Medulla oblongata (tissue), 1 donor: Measurements from ENCODE around the gene CTBS.
"Not testable (repeated sequence)": the region's sequence is repeated elsewhere in the genome, so short reads cannot be mapped to it uniquely, and the experiment has no call there.

Experiments
- DNase-seq: peaks from one replicate; pipeline ENCODE4 v3.0.0-alpha.2; 2015; ENCODE audit errors: extremely low spot score

The CTBS gene

DNA sequence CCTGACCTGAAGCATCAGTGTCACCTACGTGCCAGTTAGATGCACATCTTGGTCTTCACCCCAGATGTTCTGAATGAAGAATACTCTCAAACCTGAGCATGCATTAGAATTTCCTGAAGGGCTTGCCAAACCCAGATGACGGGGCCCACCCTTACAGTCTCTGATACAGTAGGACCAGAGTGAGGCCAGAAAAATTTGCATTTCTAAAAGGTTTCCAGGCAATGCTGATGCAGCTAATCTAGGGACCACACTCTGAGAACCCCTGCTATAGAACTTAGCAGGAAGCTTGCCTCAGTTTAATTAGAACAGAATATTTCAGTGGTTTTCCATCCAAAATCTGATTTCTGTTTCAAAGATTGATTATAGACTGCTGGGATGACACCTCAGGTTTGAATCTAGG lies 9.9 kb upstream of the CTBS start:
- no peak for DNase-seq

DNA sequence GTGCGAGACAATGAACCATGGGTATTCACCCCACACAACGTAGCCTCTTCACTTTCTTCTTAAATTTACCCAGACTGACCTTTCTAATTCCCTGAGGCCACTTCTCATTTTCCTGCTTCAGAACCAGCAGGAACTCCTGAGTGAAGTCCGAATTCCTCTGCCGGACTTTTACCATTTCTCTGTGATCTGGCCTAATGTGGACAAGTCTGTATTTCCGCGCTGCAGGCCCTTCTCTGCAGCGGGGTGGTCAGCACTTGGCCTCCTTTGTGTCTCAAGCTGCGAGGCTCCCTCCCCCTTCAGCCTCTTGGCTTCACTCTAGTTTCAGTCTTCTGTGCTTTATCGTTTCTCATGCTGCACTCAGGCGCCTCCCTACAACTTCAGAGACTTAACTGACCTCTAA lies 9.4 kb upstream of the CTBS start:
- no peak for DNase-seq

- DNase-seq = no peak
Measured at GRCh38 chr1:84582802-84583587, 8.8 kb upstream of the CTBS start.

- no peak for DNase-seq
Measured at GRCh38 chr1:84581648-84582047, 7.4 kb upstream of the CTBS start.

DNA sequence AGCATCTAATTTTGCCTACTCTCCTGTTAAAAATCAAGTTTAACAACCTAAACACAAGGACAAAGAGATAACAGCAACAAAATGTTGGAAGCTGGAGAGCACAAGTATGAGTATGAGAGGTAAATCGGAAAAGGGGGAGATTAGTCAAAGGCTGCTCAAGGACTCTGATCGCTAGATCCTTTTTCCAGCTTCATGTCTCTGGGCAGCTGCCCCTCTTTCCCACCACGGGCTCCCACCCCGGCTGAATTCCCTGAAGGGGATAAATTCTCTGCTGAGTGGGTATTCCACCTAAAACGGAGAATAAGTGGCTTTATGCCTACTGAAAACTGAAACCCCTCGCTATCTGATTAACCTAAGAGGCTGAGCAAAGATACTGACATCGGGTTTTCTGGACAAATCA lies 696 bp upstream of the CTBS start:
- peak; percentile 5 for DNase-seq

GRCh38 chr1:84573481-84573966 lies 716 bp downstream of the CTBS start:
- peak; percentile 20 for DNase-seq

DNA sequence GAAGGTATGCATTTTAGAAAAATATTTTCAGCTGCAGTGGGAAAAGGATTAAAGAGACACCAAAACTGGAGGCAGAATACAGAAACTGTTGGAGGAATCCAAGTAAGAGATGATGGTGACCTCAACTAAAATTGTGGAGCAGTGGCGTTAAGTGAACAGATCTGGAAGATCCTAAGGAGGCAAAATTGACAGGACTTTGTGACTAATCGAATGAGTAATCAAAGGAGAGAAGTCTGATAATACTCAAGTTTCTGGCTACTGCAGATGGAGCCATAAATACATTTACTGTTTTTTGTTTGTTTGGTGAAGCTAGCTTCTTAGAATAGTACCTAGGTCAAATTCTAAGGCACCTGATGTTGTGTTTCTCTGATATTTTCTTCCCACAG lies 3.1 kb downstream of the CTBS start:
- no peak for DNase-seq

DNA sequence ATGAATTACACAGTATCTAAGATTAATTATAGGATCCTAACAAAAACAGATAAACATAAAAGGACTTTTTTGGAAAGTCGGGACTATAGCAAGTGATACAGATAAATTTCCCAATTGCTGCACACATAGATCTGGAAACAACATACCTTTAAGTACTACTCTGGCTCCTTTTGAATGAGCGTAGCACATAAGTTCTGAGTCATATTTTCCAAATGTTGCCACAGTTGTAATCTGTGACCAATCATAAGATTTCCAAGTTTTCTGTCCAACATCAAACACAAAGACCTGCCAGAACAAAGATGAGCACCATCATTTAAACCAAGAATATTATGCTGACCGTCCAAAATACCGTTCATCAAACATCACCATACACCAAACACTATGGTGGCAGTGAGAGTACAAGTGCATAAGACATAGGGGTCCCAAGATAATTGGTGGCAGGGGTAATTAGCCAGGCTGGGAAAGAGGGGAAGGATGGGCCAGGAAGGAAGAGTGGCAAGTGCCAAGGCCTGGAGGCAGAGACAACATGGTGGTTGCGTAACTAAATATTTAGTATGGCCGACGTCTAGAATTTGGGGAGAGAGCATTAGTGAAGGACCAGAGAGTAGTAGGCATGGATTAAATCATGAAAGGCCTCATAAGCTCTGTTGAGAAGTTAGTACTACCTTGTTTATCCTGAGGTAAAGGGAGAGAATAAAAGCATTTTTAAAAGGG lies 3.6 kb downstream of the CTBS start:
- no peak for DNase-seq

DNA sequence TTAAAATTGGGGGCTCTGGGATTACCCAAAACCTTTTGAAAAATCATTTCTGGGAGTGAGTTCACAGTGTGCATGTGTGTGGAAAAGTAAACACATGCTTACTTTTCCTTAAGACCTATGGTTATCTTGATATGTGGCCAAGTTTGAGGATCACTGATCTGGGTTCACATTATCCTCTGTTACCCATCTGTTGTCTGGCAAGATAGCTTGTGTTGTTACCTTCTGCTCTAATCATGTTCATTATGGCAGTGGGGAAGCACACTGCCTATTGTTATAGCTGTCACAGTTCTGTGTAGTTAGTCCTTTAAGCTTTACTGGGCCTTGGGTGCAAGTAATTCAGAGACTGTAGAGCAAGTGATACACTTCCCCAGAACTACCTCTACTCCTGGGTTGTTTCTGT lies 5.0 kb downstream of the CTBS start:
- DNase-seq = no peak

DNA sequence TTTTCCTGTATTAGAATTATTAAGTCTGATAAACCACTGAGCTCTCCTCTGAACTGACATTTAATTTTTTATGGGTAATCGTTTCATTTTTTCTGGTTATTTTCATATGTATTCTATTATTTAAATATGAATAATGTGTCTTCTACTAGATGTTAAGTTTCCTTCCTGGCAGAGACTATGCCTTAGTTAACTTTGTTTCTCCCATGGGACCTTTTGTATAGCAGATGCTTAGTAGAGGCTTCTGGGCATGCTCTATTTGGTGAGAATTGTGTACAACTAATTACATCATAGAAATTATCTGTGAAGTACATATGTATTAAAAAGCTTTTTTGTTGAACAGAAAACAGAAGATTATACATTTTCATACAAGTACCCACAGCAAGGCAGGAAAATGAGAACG lies 23.4 kb downstream of the CTBS start:
- DNase-seq = no peak

DNA sequence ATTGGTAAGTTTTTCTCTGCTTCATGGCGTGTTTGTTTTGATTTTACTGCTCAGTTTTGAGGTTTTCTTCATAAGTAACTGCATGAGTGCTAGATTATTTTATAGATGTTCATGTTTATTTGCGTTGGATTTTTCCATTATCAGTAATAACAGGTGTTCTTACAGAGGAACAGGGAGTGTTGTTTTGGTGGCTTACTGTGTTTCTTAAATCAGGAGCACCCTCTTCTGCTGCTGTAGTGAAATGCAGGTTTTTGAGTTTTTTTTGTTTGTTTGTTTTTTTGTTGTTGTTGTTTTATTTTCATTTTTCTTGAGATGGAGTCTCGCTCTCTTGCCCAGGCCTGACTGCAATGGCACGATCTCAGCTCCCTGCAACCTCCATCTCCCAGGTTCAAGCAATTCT lies 32.6 kb downstream of the CTBS start:
- DNase-seq = no peak

DNA sequence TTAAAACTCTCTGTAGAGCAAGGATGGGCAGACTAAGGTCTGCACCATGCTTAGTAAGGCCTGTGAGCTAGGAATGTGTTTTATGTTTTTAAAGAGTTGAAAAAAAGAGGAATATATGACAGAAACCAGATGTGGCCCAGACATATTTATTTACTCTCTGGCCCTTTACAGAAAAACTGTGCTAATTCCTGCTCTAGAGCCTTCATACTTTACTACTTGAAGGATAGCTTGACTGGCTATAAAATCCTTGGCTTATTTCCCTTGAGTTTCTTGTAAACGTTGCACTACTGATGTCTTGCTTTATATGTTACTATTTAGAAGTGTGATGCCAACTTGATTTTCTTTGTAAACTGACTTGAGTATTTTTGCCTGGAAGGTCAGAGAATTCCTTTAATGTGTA lies 33.5 kb downstream of the CTBS start:
- no peak for DNase-seq

- DNase-seq = no peak
Measured at GRCh38 chr1:84539972-84540371, 34.3 kb downstream of the CTBS start.

- DNase-seq = no peak
Measured at GRCh38 chr1:84538599-84538998, 35.6 kb downstream of the CTBS start.

- peak; percentile 21 for DNase-seq
Measured at GRCh38 chr1:84525779-84526178, 48.5 kb downstream of the CTBS start.

GRCh38 chr1:84524590-84524989 lies 49.6 kb downstream of the CTBS start:
- no peak for DNase-seq

DNA sequence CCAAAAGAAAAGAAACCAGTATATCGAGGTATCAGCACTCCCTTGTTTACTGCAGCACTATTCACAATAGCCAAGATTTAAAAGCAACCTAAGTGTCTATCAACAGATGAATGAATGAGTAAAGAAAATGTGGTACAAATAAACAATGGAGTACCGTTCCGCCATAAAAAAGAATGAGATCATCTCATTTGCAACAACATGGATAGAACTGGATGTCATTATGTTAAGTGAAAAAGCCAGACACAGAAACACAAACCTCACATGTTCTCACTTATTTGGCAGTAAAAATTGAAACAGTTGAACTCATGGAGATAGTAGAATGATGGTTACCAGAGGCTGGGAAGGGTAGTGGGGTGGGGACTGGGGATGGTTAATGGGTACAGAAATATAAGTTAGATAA lies 63.6 kb downstream of the CTBS start:
- no peak for DNase-seq

DNA sequence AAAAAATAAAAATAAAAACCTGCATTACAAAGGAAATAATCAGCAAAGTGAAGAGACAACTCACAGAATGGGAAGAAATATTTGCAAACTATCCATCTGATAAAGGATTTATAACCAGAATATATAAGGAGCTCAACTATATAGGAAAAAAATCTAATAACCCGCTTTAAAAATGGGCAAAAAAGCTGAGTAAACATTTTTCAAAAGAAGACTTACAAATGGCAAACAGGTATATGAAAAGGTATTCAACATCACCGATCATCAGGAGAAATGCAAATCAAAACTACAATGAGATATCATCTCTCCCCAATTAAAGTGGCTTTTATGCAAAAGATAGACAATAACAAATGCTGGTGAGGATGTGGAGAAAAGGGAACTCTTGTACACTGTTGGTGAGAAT lies 64.1 kb downstream of the CTBS start:
- DNase-seq = no peak

DNA sequence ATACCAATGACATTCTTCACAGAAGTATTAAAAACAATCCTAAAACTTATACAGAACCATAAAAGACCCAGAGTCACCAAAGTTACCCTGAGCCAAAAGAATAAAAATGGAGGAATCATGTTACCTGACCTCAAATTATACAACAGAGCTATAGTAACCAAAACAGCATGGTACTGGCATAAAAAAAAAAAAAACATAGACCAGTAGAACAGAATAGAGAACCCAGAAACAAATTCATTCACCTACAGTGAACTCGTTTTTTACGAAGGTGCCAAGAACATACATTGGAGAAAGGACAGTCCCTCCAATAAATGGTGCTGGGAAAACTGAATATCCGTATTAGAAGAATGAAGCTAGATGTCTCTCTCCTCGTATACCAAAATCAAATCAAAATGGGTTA lies 65.2 kb downstream of the CTBS start:
- no peak for DNase-seq

DNA sequence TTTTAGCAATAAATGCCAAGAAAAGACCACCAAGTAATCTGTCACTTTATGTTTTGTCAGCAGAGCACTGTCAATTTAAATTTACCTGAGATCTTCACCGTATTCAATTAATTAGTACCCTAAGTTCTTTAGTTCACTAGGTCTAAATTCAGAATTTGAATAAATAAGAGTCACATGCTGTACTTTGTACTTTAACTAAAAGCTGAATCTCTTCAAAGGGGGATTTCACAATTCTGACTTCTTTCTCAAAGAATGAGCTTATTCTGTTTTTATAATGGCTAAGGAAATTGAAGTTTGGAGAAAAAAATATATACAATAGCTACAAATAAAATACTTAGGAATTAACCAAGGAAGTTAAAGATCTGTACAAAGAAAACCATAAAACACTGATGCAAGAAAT lies 65.7 kb downstream of the CTBS start:
- no peak for DNase-seq

DNA sequence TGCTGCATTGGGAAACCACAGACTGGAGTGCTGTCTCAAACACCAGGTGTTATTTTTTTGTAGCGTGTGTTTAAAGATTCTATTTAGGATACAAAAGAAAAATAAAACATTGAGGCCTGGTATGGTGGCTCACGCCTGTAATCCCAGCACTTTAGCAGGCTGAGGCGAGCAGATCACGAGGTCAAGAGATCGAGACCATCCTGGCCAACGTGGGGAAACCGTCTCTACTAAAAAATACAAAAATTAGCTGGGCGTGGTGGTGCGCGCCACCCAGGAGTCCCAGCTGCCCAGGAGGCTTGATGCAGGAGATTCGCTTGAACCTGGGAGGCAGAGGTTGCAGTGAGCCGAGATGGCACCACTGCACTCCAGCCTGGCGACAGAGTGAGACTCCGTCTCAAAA lies 66.4 kb downstream of the CTBS start:
- not testable (repeated sequence) for DNase-seq

DNA sequence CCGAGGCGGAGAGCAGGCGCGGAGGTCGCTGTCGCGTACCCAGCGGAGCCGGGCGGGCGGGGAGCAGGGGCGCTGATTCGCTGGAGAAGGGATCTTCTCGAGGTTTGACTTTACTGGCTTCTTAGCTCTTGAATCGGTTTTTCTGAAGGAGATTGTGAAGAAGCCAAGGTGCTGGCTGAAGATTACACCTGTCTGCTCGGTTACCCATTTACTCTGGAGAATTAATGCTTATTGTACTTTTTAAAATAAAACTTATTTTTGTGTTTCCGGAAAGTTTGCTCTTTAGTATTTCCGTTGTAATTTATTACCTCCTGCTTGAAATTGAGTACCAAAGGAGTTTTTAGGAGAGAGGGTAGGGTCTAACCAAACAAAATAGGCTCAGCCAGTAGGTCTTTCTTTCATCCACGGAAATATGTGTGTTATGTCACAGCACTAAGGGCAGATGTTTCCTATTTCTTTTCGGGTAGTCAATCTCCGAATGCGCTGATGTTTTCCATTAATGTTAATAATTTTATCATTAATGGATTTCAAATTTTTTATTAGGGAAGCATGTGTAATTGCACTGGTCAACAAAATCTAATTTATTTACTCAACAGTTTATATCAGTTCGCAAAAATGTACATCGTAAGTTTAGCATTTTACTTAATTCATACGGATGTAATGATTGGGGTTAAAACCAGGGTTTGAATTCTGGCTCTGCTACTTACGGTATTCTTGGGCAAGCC lies 67.3 kb downstream of the CTBS start:
- DNase-seq = no peak
